Naive thymus-derived CD8-positive, alpha-beta T cell (primary cell): ENCODE data around the gene CENPL. TPM values are rescaled to one million over a fixed set of nuclear protein-coding genes. Genes with fewer than 3 reads are reported as not detected.

Experiments used
- polyA plus RNA-seq, 3 donors: library from polyadenylated mRNA; unstranded; fragments of 300-500 nt; fragmentation: Illumina TruSeq; gene quantifications; one replicate each; pipeline ENCODE4 v1.2.3, GENCODE V29; 2021
- total RNA-seq, 8 experiments: library from RNA in 2 of 8; stranded (reverse) in 2 of 8; gene quantifications; one replicate each; pipeline ENCODE4 v1.2.3 and lab custom pipeline; 2021 to 2026

Gene CENPL
- total and polyA plus RNA-seq, 5 experiments from 2014 or later = 4.4 to 16.6 (median 9.2) TPM

Other genes with a start within 250 kb of the CENPL start
- gene SLC9C2, start 221.8 kb downstream of the CENPL start, total RNA-seq = not detected
- gene SLC9C2, start 221.8 kb downstream of the CENPL start, polyA plus RNA-seq = not detected
- gene TEX50, start 189.5 kb downstream of the CENPL start, total RNA-seq = not detected
- not detected for gene TEX50, start 189.5 kb downstream of the CENPL start, polyA plus RNA-seq
- gene ANKRD45, start 155.0 kb downstream of the CENPL start, total RNA-seq = not detected
- not detected for gene ANKRD45, start 155.0 kb downstream of the CENPL start, polyA plus RNA-seq
- gene KLHL20, start 109.9 kb downstream of the CENPL start, total RNA-seq = 10 to 100 TPM; 34.5 to 40.8 TPM
- 10 to 100 TPM; 21.1 to 27.1 (median 21.9) TPM for gene KLHL20, start 109.9 kb downstream of the CENPL start, polyA plus RNA-seq
- 10 to 100 TPM; 12.6 TPM for gene DARS2, start 210 bp downstream of the CENPL start, total RNA-seq
- 10 to 100 TPM in 1 of 3 donors, 1 to 10 TPM in 2; 6.7 to 12.1 (median 7.3) TPM for gene DARS2, start 210 bp downstream of the CENPL start, polyA plus RNA-seq
- 1,000 to 10,000 TPM; 1,055 to 1,075 TPM for gene GAS5, start 43.1 kb upstream of the CENPL start, total RNA-seq
- 100 to 1,000 TPM; 503 to 660 (median 547) TPM for gene GAS5, start 43.1 kb upstream of the CENPL start, polyA plus RNA-seq
- gene ZBTB37, start 43.5 kb upstream of the CENPL start, total RNA-seq = 10 to 100 TPM; 27.9 to 28.8 TPM
- 1 to 10 TPM; 1.9 to 2.1 (median 1.9) TPM for gene ZBTB37, start 43.5 kb upstream of the CENPL start, polyA plus RNA-seq
- gene SERPINC1, start 92.4 kb upstream of the CENPL start, total RNA-seq = under 1 TPM in 1 of 2 experiments, not detected in 1; 0.44 TPM
- gene SERPINC1, start 92.4 kb upstream of the CENPL start, polyA plus RNA-seq = under 1 TPM in 1 of 3 donors, not detected in 2; 0.80 TPM
- 10 to 100 TPM; 52.9 to 56.8 TPM for gene RC3H1, start 197.5 kb upstream of the CENPL start, total RNA-seq
- 1 to 10 TPM; 5.1 to 7.2 (median 5.2) TPM for gene RC3H1, start 197.5 kb upstream of the CENPL start, polyA plus RNA-seq